Stomach (tissue), 9 donors: ENCODE data around the gene S100A12. TPM values are rescaled to one million over a fixed set of nuclear protein-coding genes. Genes with fewer than 3 reads are reported as not detected.

Source experiments
- DNase-seq, 2 donors: peaks; one replicate each; pipeline versions ENCODE4 v3.0.0 to v3.0.0-alpha.2; 2013 to 2019
- H3K27ac ChIP-seq, 5 donors: fragments of 200-600 bp in 4 of 5; sonication (generic) in 4 of 5; one replicate each; pipeline ENCODE4 v1.5.1; 2013 to 2019; ENCODE audit warnings: mild to moderate bottlenecking in 1 of 5, moderate library complexity in 1 of 5
- H3K27me3 ChIP-seq, 3 donors: fragments of 200-600 bp; sonication (generic); one replicate each; pipeline ENCODE4 v1.5.1; 2017 to 2019; ENCODE audit warnings: mixed run types in 1 of 3
- H3K36me3 ChIP-seq, 4 donors: fragments of 200-600 bp; sonication (generic); 1 replicate in 3 of 4; 2 replicates in 1 of 4; pipeline ENCODE4 v1.5.1; 2016 to 2019
- H3K4me1 ChIP-seq, 4 donors: fragments of 200-600 bp; sonication (generic); one replicate each; pipeline ENCODE4 v1.5.1; 2016 to 2019
- H3K4me3 ChIP-seq, 4 donors: fragments of 200-600 bp; sonication (generic) in 3 of 4; one replicate each; pipeline ENCODE4 v1.5.1; 2016 to 2019; ENCODE audit warnings: mild to moderate bottlenecking in 1 of 4
- H3K9me3 ChIP-seq, 4 donors: fragments of 200-600 bp; sonication (generic); one replicate each; pipeline ENCODE4 v1.5.1; 2016 to 2019
- CTCF ChIP-seq, 7 experiments: fragments of 450-650 bp in 4 of 7; fragments of 200-600 bp in 3 of 7; sonication (generic) in 3 of 7; IDR thresholded peaks; one replicate each; pipeline ENCODE4 v1.5.1; 2016 to 2019; ENCODE audit warnings: antibody characterized with exemption in 7 of 7, control low read depth in 2 of 7, mild to moderate bottlenecking in 1 of 7
- EP300 ChIP-seq: sonication (generic); formaldehyde crosslinking; IDR thresholded peaks from one replicate; pipeline ENCODE4 v1.6.1; 2017; ENCODE audit warnings: antibody characterized with exemption
- POLR2A ChIP-seq, 4 donors: fragments of 450-650 bp; IDR thresholded peaks; one replicate each; pipeline ENCODE4 v1.6.1; 2016; ENCODE audit warnings: antibody characterized with exemption in 4 of 4, control low read depth in 2 of 4, mild to moderate bottlenecking in 1 of 4, moderate library complexity in 1 of 4
- POLR2AphosphoS5 ChIP-seq, 3 donors: sonication (generic); formaldehyde crosslinking; IDR thresholded peaks; one replicate each; pipeline ENCODE4 v1.6.1; 2016; ENCODE audit warnings: antibody characterized with exemption in 3 of 3
- WGBS, 5 donors: extraction: QIAGEN DNeasy Blood & Tissue Kit in 3 of 5; methylation state at CpG; one replicate each; pipeline versions ENCODE4 v1.1.5 to v1.1.7; 2013 to 2018; 5-methylcytosine and 5-hydroxymethylcytosine counted together
- intact Hi-C: fragments of 100-400 bp; cut with DNase I; formaldehyde crosslinking; loops from one replicate; pipeline ENCODE4 v1.15.1; 2023; ENCODE audit warnings: low total_unique reads
- polyA plus RNA-seq, 3 donors: library from polyadenylated mRNA; stranded (reverse); fragments of 200-250 nt; gene quantifications; one replicate each; pipeline ENCODE4 v1.2.3, GENCODE V29; 2013
- total RNA-seq, 5 donors: library from RNA; depleted of rRNA; stranded (reverse); fragments of >200 nt; gene quantifications; one replicate each; pipeline versions ENCODE4 v1.1.0 to v1.2.3, GENCODE V29; 2014 to 2016
- donor health status: healthy with polysubstance abuse.
- donor health status: Bipolar disorder and iron deficiency.
- donor health status: healthy.

S100A12 gene
- total and polyA plus RNA-seq, 8 donors: 8.2 to 58.3 (median 16.3) TPM; not detected in 4

DNA sequence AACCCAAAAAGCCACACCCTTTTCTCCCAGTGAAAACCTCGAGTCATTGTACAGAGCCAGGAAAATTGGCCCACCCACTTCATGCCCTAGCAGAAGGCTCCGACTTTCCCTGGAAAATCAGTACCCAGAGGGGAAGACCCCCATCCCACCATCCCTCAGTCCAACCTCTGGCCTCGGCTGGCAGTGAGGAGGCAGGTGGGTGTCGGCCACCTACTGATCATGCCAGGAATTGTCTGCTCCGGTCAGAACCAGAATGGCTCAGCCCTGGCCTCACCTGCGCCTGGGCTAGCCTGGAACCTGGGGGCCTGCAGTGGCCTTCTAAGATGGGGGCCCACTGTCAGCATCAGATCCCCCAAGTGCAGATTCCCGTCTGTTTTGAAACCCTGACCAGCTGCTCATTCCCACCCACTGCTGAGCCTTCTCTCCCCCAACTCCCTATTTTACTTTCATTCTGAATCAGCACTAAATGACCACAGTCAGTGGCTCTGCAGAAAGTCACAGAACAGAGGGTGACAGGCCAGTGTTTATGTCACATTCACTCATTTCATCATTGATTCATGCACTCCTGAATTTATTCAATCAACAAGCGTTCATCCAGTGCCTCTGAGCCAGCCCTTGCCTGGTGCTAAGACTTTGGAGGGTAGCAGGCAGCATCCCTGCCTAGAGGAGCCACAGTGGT, 20.8 kb downstream of the S100A12 start:
- H3K4me3 ChIP-seq: no peak overlapping the region
- H3K36me3 ChIP-seq: no peaks in the 10 kb centered on the region
- H3K4me1 ChIP-seq: no peaks in the 10 kb centered on the region
- H3K27ac ChIP-seq: no peak overlapping the region
- H3K9me3 ChIP-seq: no peaks in the 10 kb centered on the region
- 40 to 63% (median 46%) methylated on average over 8 of the region's 8 CpGs for WGBS, 5 donors
- no peak for DNase-seq
- intact Hi-C loops: loop anchor here (5.0 kb wide), 1 partner anchor 138 kb away; no protein-coding TSS in a partner anchor
- peaks cover 0 to 49% (median 5%) of the 10 kb centered on the region in 3 donors for H3K27me3 ChIP-seq
- no peak for TF ChIP-seq POLR2AphosphoS5 (IDR thresholded peaks at IDR 0.05)
- no peak for TF ChIP-seq EP300
- no peak for TF ChIP-seq POLR2A (IDR thresholded peaks at IDR 0.05)
- TF ChIP-seq CTCF (IDR thresholded peaks at IDR 0.05): no peak

GRCh38 chr1:153353226-153353947, 22.0 kb downstream of the S100A12 start:
- Histone ChIP-seq H3K4me3 (no peak overlapping the region), H3K27me3 (peaks cover 0 to 62% (median 13%) of the 10 kb centered on the region in 3 donors), H3K4me1 (no peaks in the 10 kb centered on the region), H3K9me3 (no peaks in the 10 kb centered on the region), H3K27ac (no peak overlapping the region), H3K36me3 (no peaks in the 10 kb centered on the region)
- 77 to 85% (median 79%) methylated on average over 7 of the region's 7 CpGs for WGBS, 5 donors
- DNase-seq: no peak
- no peak for TF ChIP-seq POLR2AphosphoS5 (IDR thresholded peaks at IDR 0.05)
- intact Hi-C loops: loop anchor here (5.0 kb wide), 1 partner anchor 139 kb away; no protein-coding TSS in a partner anchor

- WGBS, 5 donors: 0 to 2% (median 0%) methylated on average over 4 of the region's 4 CpGs
- no peak overlapping the region for H3K27ac ChIP-seq
Observed at GRCh38 chr1:153352523-153352922, 22.9 kb downstream of the S100A12 start.

GRCh38 chr1:153350321-153350957, 25.0 kb downstream of the S100A12 start:
- Histone ChIP-seq H3K27me3 (peaks cover 0 to 80% (median 17%) of the 10 kb centered on the region in 3 donors), H3K4me1 (peaks cover 0 to under 1% (median 0%) of the 10 kb centered on the region in 4 donors), H3K4me3 (no peak overlapping the region), H3K9me3 (no peaks in the 10 kb centered on the region), H3K36me3 (no peaks in the 10 kb centered on the region), H3K27ac (no peak overlapping the region)
- 17 to 48% (median 27%) methylated on average over 1 of the region's 1 CpG for WGBS, 5 donors
- TF ChIP-seq EP300: no peak
- TF ChIP-seq CTCF (IDR thresholded peaks at IDR 0.05): no peak
- TF ChIP-seq POLR2A (IDR thresholded peaks at IDR 0.05): no peak
- no peak for TF ChIP-seq POLR2AphosphoS5 (IDR thresholded peaks at IDR 0.05)
- intact Hi-C loops: loop anchor here (5.0 kb wide), 1 partner anchor 142 kb away; no protein-coding TSS in a partner anchor
- no peak for DNase-seq

More at GRCh38 chr1:153352523-153352922, 22.9 kb downstream of the S100A12 start:
- DNase-seq: peak; percentile 72 to 87
- no peaks in the 10 kb centered on the region for H3K4me1 ChIP-seq
- no peaks in the 10 kb centered on the region for H3K9me3 ChIP-seq
- intact Hi-C loops: loop anchor here (5.0 kb wide), 1 partner anchor 140 kb away; no protein-coding TSS in a partner anchor
- no peak overlapping the region for H3K4me3 ChIP-seq
- no peak for TF ChIP-seq POLR2A (IDR thresholded peaks at IDR 0.05)
- TF ChIP-seq POLR2AphosphoS5 (IDR thresholded peaks at IDR 0.05): no peak
- TF ChIP-seq CTCF (IDR thresholded peaks at IDR 0.05): peak in 5 of 7 experiments; percentile 65 to 85 (median 82)
- peaks cover 0 to 67% (median 16%) of the 10 kb centered on the region in 3 donors for H3K27me3 ChIP-seq
- H3K36me3 ChIP-seq: no peaks in the 10 kb centered on the region
